ENCODE data around the gene TEAD2.

TEAD2 gene

DNA sequence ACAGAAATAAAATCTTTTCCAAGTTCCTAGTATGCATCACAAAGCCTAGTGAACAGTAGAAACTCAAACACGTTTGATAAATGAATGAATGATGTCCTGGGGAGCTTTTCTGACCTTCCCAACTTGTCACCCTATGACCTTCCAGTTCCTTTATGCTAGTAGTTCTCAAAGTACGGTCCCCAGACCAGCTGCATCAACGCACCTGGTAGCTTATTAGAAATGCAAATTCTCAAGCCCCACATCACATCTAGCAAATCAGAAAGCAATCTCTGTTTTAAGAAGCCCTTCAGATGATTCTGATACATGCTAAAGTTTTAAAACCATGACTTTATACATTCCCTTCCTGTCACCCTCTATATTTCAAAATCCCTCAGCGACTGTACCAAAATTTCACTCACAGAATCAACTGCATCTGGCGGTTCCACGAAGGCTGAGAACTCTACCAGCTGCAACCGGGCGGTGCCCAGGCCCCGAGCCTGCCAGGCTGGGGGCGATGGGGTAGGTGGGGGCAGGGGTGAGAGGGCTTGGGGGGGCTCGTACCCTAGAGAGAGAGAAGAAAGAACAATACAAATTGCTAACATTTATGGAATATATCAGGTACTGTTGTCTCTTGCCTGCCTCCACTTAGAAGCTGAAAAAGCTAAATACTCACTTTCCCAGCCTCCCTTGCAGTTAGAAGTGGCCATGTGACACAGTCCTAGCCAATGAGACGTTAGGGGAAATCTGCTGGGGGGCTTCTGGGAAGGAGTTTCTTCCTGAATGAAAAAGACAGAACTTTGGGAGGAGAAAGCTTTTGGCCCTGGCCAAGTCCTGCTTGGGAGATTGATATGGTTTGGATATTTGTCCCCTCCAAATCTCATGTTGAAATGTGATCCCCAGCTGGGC lies 13.7 kb downstream of the TEAD2 start:
- DNase-seq (ENCODE audit: low read depth in 1 of 2, low spot score in 1 of 2) = no peak

DNA sequence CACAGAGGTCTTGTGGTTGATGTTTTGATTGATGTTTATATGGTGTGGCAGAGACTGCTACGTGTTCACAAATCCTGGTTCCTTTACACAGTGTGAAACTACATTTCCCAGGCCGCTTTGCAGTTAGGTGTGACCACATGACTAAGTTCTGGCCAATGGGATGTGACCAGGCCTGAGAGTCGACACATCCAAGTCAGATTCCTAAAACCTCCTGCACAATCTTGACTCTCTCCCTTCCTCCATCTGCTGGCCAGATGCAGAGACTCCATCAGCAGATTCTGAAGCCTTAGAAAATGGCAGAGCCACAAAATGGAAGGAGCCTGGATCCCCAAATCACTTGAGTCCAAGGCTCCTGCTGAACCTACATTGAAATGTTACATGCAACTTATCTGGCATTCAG lies 14.4 kb downstream of the TEAD2 start:
- no peak for DNase-seq (ENCODE audit: low read depth in 1 of 2, low spot score in 1 of 2)

DNA sequence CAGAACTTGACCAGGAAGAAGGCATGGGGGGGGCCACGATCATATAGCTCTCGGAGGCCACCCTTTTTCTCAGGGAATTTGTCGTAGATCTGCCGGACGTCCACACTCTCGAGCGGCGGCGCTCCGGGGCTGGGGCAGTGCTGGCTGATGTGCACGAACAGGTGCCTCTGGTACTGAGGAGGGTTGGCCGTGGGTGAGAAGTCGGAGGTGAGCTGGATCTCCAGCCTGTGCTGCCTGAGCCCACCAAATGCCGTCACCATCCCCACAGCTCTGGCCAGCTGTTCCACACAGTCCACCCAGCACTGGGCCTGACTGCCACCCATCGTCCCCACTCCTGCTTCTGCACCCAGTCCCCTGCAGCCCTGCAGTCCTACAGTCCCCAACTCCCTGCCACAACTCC lies 15.0 kb downstream of the TEAD2 start:
- no peak for DNase-seq (ENCODE audit: low read depth in 1 of 2, low spot score in 1 of 2)

DNA sequence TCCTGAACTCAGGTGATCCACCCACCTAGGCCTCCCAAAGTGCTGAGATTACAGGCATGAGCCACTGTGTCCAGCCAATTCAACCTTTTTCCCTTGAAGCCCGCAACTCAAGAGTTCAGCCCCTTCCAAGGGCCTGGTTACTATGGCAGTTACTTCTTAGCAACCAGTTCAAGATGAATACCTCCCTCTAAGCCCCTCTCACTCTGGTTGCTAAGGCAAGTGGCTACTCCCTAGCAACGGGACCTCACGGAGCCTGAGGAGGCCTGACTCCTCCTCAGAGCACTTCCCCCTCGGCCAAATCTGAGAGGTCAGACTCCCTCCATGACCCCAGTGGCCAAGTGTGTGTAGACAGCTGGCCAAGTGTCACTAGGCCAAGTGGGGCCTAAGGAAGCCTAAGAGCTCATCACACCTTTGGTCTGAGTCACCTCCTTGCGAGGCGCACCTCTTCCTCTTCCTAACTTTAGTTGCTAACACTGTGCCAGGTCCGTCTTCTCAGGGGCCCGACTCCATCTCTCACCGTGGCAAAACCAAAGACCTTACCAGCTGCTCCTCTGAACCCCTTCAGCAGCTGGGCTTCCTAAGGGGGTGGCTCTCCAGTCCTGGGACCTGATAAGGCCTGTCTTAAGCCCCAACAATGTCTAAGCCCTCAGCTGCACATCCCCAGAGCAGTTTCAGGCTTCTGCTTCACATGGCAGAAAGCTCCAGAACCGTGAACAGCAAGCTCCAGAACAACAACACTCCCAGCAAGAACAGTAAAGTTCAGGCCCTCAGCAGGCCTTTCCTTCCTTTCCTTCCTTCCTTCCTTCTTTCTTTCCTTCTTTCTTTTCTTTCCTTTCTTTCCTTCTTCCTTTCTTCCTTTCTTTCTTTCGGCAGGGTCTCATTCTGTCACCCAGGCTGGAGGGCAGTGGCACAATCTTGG lies 17.5 kb downstream of the TEAD2 start:
- no peak for DNase-seq (ENCODE audit: low read depth in 1 of 2, low spot score in 1 of 2)

DNA sequence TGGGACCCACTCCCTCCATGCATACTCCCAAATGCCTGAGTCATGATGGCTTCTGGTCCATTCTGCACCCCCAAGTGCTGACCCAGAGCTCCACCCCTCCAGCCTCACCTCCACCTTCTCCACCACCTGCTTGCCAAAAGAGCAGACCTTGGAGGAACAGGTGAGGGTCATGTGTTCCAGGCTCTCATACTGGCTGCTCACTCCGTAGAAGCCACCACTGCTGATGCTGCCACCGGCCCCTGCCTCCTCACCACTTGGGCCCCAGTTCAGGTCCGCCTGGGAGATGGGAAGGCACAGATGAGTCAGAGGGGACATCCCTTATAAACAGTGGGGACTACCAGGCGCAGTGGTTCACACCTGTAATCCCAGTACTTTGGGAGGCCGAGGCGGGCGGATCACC lies 19.1 kb downstream of the TEAD2 start:
- no peak for DNase-seq (ENCODE audit: low read depth in 1 of 2, low spot score in 1 of 2)

DNA sequence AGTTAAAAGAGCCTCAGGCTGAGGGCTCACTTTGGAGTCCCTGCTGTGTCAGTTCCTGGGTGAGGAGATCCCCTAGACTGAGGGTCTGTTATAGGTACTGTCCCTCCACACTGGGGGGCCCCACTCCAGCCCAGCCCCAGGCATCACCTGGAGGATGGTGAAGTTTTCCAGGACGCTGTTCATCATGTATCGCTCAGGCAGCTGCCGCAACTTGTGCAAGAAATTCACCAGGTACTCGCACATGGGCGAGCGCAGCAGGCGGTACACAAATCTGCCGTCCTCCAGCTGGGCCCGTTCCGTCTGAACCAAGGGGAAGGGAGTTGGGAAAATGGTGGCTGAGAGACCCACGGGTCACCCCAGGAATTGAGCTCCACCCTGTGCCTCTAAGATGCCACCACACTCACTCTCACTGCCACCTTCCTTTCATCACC lies 19.9 kb downstream of the TEAD2 start:
- DNase-seq (ENCODE audit: low read depth in 1 of 2, low spot score in 1 of 2) = no peak

DNA sequence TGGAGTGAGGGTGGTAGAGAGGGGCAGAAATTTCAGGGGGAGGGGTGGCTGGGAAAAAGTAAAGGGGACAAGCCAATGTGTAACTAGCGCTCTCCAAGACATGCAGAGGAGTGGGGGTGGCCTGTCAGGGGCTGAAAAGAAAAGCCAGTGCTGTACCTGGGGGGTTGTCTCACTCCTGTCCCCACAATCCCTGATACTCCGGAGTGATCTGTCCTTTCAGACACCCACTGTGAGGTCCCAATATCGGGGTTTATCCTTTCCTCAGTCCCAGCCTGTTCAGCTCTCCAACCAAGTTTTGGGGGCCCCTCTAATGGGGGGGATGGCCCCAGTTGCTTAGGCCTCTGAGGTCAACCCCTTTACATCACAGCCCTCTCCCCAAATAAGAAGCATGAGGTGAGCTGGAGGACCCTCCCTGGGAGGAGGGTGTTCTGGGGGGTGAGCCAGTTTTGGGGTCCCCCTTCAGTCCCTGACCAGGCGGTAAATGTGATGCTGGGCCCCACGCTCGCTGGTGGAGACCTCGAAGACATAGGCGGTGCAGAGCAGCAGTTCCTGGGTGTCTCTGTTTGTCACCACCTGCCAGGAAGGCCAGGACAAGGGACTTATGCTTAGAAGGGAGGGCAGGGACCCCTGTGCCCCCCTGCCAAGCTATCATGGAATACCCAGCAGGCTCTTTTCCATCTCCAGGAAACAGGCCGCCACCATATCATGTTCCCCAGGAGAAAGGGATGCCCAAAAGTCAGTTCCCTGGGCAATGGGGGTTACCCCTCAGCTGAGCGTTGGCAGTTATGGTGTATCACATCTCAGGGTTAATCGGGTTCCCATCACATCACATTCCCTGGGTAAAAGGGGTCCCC lies 21.1 kb downstream of the TEAD2 start:
- DNase-seq (ENCODE audit: low read depth in 1 of 2, low spot score in 1 of 2) = no peak

DNA sequence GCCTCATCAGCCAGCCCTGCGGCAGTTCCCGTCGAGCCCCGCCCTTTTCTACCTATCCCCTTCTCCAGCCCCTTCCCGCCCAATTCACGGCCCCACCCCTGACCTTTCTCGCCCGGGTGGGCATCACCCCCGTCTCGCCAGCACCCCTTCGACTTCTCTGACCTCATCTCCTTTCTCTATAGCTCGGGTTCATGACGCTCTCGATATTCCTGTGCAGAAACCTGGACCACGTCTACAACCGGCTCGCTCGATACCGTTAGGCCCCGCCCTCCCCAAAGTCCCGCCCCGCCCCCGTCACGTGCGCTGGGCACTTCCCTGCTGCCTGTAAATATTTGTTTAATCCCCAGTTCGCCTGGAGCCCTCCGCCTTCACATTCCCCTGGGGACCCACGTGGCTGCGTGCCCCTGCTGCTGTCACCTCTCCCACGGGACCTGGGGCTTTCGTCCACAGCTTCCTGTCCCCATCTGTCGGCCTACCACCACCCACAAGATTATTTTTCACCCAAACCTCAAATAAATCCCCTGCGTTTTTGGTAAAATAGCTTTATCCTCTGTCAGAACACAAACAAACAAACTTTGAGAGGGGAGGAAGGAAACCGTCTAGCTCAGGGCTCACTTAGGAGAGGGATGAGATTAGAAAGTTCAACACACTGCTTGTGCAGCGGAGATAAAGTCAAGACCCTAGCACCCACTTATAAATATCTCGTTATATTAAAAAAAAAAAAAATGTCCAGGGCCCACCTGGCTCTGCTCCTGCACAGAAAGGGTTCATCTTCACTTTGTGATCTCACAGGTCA lies 21.9 kb downstream of the TEAD2 start:
- DNase-seq (ENCODE audit: low read depth in 1 of 2, low spot score in 1 of 2) = no peak

DNA sequence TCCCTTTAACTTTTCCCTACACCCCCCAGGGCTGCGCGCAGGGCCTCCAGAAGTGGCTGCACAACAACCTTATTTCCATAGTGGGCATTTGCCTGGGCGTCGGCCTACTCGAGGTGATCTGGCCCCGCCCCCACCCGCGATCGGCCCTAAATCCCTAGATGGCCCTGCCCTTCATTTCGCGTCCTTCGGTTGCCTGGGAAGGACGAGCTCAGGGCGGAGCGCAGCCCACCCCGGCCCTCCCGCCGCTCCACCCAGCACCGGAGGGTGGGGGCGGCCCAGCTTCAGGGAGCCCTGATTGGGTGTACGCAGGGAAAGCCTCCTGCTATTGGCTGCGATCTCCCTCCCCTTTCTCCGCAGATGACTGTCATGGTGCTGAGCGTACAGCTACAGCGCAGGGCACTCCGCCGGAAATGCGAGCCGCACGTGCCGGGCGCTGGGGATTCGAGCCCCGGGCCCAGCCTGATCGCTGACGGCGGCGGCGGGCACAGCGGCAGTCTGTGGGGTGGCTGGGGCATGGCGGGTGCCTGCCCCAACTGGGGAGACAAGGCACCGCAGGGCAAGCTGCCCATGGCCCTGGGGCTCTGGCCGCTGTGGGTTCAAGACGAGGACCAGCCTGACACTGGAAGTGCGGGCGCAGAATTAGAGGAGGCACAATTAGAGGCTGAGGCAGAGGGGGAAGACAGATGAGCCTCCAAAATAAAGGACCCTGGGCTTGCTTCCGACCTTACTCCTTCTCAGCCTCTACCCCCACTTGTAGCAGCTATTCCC lies 22.7 kb downstream of the TEAD2 start:
- DNase-seq (ENCODE audit: low read depth in 1 of 2, low spot score in 1 of 2) = no peak

DNA sequence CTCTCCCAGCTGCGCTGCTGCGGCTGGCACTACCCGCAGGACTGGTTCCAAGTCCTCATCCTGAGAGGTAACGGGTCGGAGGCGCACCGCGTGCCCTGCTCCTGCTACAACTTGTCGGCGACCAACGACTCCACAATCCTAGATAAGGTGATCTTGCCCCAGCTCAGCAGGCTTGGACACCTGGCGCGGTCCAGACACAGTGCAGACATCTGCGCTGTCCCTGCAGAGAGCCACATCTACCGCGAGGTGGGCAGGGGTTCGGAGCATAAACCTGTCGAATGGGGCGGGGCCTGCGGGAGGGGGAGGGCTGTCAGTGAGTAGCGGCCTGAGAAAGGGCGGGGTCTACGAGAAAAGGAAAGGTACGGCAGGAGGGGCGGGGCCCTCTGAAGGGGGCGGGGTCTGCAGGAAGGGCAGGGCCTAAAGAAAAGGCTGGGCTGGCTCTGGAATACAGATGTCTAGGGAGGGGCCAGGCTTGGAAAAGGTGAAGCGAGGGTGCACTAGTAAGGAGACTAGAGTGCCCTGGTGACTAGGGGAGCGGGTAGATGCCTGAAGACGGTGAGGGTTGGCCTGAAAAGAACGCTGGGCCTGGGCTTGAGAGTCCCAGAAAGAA lies 23.4 kb downstream of the TEAD2 start:
- no peak for DNase-seq (ENCODE audit: low read depth in 1 of 2, low spot score in 1 of 2)

DNA sequence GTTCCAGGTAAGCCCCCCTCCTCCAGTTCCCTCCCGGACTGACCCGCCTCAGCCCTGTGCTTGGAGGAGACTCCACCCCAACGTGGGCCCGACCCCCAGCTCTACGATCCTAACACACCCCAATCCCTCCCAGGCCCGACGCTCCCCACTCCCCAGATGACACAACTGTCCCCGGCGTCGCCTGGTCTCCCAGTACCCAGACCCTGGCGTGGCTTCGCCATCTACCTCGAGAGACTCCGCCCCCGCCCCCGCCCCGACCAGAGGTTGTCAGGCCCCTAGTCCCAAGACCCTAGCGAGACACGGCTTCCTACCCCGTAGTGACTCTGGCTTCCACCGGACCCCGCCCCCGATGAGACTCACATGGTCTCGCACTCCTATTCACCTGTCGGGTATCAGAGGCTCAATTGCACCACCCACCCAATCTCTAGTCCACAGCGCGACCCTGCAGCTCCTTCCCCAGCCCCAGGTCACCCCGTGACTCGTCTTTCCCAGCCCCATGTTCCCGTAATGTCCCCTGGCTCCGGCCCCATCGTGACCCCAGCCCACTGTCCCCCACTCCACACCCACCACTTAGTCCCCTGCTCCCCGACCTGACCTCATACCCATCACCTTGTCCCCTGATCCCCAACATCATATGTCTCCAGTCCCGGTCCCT lies 24.1 kb downstream of the TEAD2 start:
- no peak for DNase-seq (ENCODE audit: low read depth in 1 of 2, low spot score in 1 of 2)

DNA sequence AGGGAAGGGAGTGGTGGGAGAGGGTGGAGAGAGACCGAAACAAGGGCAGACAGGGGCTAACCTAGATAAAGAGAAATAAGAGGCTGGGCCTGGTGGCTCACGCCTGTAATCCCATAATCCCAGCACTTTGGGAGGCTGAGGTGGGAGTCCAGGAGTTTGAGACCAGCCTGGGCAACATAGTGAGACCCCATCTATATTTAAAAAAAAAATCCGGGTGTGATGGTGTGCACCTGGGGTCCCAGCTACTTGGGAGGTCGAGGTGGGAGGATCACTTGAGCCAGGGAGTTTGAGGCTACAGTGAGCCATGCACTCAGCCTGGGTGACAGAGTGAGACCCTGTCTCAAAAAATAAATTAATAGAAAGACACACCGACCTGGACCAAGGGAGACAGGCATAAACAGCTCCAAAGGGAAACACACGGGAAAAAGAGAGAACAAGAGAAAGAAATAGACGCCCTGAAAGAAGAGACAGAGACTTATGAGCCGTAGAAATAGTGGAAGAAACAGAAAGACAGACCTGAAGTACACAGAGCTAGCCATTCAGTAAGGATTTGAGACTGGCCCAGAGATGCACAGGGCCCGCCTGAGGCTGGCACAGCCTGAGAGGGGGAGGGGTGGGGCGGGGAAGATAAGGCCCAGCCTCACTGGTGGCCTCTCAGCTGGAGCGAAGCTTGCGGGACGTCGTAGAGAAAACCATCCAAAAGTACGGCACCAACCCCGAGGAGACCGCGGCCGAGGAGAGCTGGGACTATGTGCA lies 24.8 kb downstream of the TEAD2 start:
- no peak for DNase-seq (ENCODE audit: low read depth in 1 of 2, low spot score in 1 of 2)

DNA sequence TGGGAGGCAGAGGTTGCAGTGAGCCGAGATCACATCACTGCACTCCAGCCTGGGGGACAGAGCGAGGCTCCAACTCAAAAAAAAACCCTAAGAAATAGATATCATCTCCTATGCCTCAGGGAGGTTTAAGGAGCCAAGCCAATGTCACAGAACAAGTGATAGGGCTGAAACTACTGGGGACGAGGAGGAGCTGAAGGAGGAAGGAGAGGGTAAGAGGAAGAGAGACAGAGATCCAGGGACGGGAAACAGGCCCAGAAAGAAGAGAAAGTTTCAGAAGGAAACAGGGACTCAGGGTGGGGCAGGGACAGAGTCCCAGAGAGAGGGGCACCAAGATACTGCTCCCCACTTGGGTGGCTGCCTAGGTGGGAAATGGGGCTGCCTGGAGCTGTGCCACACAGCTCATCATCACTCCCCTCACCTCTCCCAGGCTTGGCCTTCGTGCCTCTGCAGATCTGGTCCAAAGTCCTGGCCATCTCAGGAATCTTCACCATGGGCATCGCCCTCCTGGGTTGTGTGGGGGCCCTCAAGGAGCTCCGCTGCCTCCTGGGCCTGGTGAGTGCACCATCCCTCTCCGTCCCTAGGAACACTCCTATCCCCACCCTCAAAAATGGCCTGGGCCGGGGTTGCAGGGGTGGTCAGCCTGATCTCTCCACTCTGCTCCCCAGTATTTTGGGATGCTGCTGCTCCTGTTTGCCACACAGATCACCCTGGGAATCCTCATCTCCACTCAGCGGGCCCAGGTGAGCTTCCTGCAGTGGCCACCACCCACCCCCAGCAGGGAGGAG lies 25.5 kb downstream of the TEAD2 start:
- no peak for DNase-seq (ENCODE audit: low read depth in 1 of 2, low spot score in 1 of 2)

DNA sequence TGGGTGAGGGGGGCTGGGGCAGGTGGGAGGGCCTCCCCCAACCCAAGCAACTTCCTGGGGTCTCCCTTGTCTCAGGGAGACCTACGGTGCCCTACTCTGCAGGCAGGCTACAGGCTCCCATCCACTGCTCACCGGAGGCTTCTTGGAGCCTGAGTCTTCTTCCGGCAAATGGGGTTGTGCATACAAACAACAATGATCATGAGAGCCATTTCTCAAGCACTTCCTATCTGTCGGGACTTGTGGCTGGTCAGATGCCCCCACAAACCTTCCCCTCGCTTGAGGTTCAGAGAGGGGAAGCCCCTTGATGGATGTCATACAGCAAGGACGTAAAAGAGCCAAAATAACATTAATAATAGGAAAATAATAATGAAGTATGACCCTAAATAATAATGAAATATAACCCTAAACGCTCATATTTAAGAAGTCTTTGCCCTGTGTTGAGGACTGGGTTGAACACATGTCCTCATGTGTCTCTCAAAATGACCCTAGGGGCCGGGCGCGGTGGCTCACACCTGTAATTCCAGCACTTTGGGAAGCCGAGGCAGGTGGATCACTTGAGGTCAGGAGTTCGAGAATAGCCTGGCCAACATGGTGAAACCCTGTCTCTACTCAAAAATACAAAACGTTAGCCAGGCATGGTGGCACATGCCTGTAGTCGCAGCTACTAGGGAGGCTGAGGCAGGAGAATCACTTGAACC lies 26.3 kb downstream of the TEAD2 start:
- no peak for DNase-seq (ENCODE audit: low read depth in 1 of 2, low spot score in 1 of 2)

DNA sequence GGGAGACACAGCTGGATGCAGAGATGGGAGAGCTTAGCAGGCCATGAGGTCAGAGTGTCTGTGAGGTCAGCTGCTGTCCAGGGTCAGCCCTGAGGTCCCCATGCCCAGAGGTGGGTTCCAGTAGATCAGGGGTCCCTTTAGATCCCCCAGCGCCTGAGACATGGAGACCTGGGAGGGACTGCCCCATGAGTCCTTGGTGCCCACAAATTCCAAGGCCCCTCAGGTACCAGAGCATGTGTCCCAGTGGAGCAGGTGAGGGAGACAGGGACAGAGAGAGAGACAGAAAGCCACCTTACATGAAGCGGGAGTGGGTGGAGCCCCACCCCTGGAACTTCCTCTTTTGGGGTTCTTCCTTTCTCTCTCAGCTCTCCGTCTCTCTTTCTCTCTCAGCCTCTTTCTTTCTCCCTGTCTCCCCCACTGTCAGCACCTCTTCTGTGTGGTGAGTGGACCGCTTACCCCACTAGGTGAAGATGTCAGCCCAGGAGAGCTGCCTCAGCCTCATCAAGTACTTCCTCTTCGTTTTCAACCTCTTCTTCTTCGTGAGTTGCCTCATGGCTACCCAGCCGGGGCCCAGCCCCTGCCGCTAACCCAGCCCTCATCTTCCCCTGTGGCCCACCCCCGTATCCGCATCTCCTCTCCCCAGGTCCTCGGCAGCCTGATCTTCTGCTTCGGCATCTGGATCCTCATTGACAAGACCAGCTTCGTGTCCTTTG lies 27.0 kb downstream of the TEAD2 start, which contains the start of gene CD37:
CD37 (plus strand) TSS at position 336 of the 713 bp plus-strand sequence; CDS start at position 471, 135 bp downstream.
- DNase-seq (ENCODE audit: low read depth in 1 of 2, low spot score in 1 of 2) = peak in 1 of 2 donors; percentile 32

DNA sequence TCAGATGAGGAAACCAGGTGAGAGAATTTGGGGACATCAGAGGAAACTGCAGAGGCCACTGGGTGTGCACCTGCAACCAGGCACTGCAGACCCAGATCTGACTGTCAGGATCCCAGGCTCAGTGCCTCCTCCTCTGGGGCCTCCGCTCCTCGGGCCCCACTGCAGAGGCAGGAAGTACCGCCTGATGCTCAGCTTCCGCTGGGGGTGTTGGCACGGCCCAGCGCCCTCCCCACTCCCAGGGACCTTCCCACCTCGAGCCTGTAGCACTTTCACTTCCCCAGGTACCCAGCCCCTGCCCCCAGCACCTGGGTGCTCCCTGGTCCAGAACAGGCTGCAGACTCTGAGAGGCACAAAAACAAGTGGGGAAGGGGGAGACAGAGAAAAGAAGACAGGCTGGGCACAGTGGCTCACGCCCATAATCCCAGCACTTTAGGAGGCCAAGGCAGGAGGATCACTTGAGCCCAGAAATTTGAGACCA lies 28.4 kb downstream of the TEAD2 start:
- DNase-seq (ENCODE audit: low read depth in 1 of 2, low spot score in 1 of 2) = peak; percentile 46 to 54

Data from activated T-helper 1 cell treated with anti-CD3 and anti-CD28 coated beads, Interleukin-2, amount 50 U/mL, for 16 hours (primary cell).